PFSK-1 (cell line): ENCODE data around the gene FBXL2.

Experiments
- FOXP2 ChIP-seq: optimal IDR thresholded peaks from 2 replicates; pipeline ENCODE3; 2011; ENCODE audit warnings: borderline replicate concordance, control low read depth, inconsistent platforms; ENCODE audit not compliant: insufficient read depth; ENCODE audit errors: extremely low read length, extremely low read depth
- POLR2AphosphoS5 ChIP-seq: IDR thresholded peaks from 2 replicates; pipeline ENCODE4 v1.6.1; 2012; ENCODE audit warnings: low read depth, mild to moderate bottlenecking, control low read depth, low read length, moderate library complexity
- SIN3A ChIP-seq: IDR thresholded peaks from 2 replicates; pipeline ENCODE4 v1.6.1; 2012; ENCODE audit warnings: mild to moderate bottlenecking, low read length, moderate library complexity, borderline replicate concordance; ENCODE audit not compliant: insufficient read depth
- TAF1 ChIP-seq: IDR thresholded peaks from 2 replicates; pipeline ENCODE4 v1.6.1; 2012; ENCODE audit warnings: low read length, control low read depth, borderline replicate concordance; ENCODE audit not compliant: insufficient read depth
- TF ChIP-seq, protein P1 (sequence below), 2 experiments: IDR thresholded peaks; 2 replicates each; pipeline versions ENCODE4 v1.6.1 to v1.8.0; 2011 to 2012; ENCODE audit warnings: low read depth in 2 of 2, low read length in 2 of 2, control low read depth in 1 of 2, inconsistent platforms in 1 of 2, mild to moderate bottlenecking in 1 of 2, moderate library complexity in 1 of 2; ENCODE audit not compliant: insufficient read depth in 1 of 2

DNA sequence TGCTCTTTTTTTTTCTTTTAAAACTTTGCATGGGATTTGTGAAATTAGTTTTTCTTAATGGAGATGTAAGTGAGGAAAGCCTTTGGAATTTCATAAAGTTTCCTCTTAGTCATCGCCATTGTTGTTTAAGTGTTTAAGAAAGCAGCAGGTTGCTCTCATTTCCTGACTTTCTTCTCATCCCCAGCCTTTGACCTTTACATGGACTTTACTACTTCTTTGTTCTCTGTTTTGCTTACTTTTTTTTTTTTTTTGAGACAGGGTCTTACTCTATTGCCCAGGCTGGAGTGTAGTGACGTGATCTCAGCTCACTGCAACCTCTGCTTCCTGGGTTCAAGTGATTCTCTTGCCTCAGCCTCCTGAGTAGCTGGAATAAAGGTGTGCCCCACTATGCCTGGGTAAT lies 38.6 kb downstream of the FBXL2 start:
- TF ChIP-seq POLR2AphosphoS5 (no peak), SIN3A (no peak), TAF1 (no peak), FOXP2 (no peak)
- TF ChIP-seq, protein P1, sequence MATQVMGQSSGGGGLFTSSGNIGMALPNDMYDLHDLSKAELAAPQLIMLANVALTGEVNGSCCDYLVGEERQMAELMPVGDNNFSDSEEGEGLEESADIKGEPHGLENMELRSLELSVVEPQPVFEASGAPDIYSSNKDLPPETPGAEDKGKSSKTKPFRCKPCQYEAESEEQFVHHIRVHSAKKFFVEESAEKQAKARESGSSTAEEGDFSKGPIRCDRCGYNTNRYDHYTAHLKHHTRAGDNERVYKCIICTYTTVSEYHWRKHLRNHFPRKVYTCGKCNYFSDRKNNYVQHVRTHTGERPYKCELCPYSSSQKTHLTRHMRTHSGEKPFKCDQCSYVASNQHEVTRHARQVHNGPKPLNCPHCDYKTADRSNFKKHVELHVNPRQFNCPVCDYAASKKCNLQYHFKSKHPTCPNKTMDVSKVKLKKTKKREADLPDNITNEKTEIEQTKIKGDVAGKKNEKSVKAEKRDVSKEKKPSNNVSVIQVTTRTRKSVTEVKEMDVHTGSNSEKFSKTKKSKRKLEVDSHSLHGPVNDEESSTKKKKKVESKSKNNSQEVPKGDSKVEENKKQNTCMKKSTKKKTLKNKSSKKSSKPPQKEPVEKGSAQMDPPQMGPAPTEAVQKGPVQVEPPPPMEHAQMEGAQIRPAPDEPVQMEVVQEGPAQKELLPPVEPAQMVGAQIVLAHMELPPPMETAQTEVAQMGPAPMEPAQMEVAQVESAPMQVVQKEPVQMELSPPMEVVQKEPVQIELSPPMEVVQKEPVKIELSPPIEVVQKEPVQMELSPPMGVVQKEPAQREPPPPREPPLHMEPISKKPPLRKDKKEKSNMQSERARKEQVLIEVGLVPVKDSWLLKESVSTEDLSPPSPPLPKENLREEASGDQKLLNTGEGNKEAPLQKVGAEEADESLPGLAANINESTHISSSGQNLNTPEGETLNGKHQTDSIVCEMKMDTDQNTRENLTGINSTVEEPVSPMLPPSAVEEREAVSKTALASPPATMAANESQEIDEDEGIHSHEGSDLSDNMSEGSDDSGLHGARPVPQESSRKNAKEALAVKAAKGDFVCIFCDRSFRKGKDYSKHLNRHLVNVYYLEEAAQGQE (IDR thresholded peaks at IDR 0.05; ENCODE audit: insufficient read depth in 1 of 2, low read depth in 2 of 2, low read length in 2 of 2): no peak
